Myocyte (in vitro differentiated cells): ENCODE data around the gene TMEM245. TPM values are rescaled to one million over a fixed set of nuclear protein-coding genes. Genes with fewer than 3 reads are reported as not detected.
A peak's percentile ranks its signal among the peaks of the same experiment; 100 is the strongest.

Source experiments
- DNase-seq: peaks from one replicate; pipeline ENCODE4 v3.0.0-alpha.2; 2012; ENCODE audit warnings: low read depth
- total RNA-seq: library from RNA; depleted of rRNA; stranded (reverse); fragments of >200 nt; gene quantifications from 2 replicates; pipeline ENCODE4 v1.2.3, GENCODE V29; 2014

The TMEM245 gene
- total RNA-seq, 1 donor from 2014 or later, result 61.7 TPM

GRCh38 chr9:109028457-109028856 lies 91.3 kb downstream of the TMEM245 start:
- DNase-seq, result no peak

GRCh38 chr9:109027176-109027575 lies 92.6 kb downstream of the TMEM245 start:
- DNase-seq, result no peak

GRCh38 chr9:109026306-109026705 lies 93.4 kb downstream of the TMEM245 start:
- no peak for DNase-seq

- DNase-seq, result no peak
These were observed 96.9 kb downstream of the TMEM245 start for GRCh38 chr9:109022873-109023272.

- no peak for DNase-seq
These were observed 98.9 kb downstream of the TMEM245 start for GRCh38 chr9:109020581-109021511.

GRCh38 chr9:109020113-109020512 lies 99.6 kb downstream of the TMEM245 start:
- no peak for DNase-seq

GRCh38 chr9:109019420-109019819 lies 100.3 kb downstream of the TMEM245 start:
- DNase-seq, result no peak

- no peak for DNase-seq
These were observed 102.3 kb downstream of the TMEM245 start for GRCh38 chr9:109017493-109017892.

GRCh38 chr9:109017061-109017460 lies 102.7 kb downstream of the TMEM245 start:
- no peak for DNase-seq

- no peak for DNase-seq
These were observed 103.6 kb downstream of the TMEM245 start for GRCh38 chr9:109016132-109016531.

GRCh38 chr9:109014608-109015280 lies 105.0 kb downstream of the TMEM245 start:
- no peak for DNase-seq

- DNase-seq, result peak; percentile 92
These were observed 105.8 kb downstream of the TMEM245 start for GRCh38 chr9:109013679-109014607.

- no peak for DNase-seq
These were observed 106.7 kb downstream of the TMEM245 start, which contains the start of gene CTNNAL1 for GRCh38 chr9:109012876-109013678. Gene CTNNAL1 (minus strand): TSS chr9:109013499. CDS start chr9:109013442, 57 bp downstream.

- DNase-seq, result peak; percentile 90
These were observed 107.5 kb downstream of the TMEM245 start for GRCh38 chr9:109012009-109012875.

- peak; percentile 6 for DNase-seq
These were observed 108.5 kb downstream of the TMEM245 start for GRCh38 chr9:109011231-109011671.

GRCh38 chr9:109010746-109011145 lies 109.0 kb downstream of the TMEM245 start:
- DNase-seq, result peak; percentile 17

- DNase-seq, result no peak
These were observed 114.1 kb downstream of the TMEM245 start for GRCh38 chr9:109005678-109006077.

GRCh38 chr9:109003116-109003515 lies 116.6 kb downstream of the TMEM245 start:
- no peak for DNase-seq

GRCh38 chr9:109002141-109002540 lies 117.6 kb downstream of the TMEM245 start:
- no peak for DNase-seq
